ENCODE data around the gene PHACTR4.
"Not testable (repeated sequence)": the region's sequence is repeated elsewhere in the genome, so short reads cannot be mapped to it uniquely, and the experiment has no call there.

DNA sequence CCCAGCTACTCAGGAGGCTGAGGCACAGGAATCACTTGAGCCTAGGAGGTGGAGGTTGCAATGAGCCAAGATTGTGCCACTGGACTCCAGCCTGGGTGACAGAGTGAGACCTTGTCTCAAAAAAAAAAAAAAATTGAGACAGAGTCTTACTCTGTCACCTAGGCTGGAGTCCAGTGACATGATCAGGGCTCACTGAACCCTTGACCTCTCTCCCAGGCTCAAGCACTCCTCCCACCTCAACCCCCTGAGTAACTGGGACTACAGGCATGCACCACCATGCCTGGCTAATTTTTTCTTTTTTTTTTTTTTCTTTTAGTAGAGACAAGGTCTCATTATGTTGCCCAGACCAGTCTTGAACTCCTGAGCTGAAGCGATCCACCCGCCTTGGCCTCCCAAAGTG, 6.7 kb downstream of the PHACTR4 start:
- TF ChIP-seq, protein P1, sequence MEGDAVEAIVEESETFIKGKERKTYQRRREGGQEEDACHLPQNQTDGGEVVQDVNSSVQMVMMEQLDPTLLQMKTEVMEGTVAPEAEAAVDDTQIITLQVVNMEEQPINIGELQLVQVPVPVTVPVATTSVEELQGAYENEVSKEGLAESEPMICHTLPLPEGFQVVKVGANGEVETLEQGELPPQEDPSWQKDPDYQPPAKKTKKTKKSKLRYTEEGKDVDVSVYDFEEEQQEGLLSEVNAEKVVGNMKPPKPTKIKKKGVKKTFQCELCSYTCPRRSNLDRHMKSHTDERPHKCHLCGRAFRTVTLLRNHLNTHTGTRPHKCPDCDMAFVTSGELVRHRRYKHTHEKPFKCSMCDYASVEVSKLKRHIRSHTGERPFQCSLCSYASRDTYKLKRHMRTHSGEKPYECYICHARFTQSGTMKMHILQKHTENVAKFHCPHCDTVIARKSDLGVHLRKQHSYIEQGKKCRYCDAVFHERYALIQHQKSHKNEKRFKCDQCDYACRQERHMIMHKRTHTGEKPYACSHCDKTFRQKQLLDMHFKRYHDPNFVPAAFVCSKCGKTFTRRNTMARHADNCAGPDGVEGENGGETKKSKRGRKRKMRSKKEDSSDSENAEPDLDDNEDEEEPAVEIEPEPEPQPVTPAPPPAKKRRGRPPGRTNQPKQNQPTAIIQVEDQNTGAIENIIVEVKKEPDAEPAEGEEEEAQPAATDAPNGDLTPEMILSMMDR (IDR thresholded peaks at IDR 0.05): not testable (repeated sequence)
- not testable (repeated sequence) for TF ChIP-seq JUN, SMAD4 (CRISPR knock-in tag; IDR thresholded peaks at IDR 0.05)
- TF ChIP-seq, protein P2, sequence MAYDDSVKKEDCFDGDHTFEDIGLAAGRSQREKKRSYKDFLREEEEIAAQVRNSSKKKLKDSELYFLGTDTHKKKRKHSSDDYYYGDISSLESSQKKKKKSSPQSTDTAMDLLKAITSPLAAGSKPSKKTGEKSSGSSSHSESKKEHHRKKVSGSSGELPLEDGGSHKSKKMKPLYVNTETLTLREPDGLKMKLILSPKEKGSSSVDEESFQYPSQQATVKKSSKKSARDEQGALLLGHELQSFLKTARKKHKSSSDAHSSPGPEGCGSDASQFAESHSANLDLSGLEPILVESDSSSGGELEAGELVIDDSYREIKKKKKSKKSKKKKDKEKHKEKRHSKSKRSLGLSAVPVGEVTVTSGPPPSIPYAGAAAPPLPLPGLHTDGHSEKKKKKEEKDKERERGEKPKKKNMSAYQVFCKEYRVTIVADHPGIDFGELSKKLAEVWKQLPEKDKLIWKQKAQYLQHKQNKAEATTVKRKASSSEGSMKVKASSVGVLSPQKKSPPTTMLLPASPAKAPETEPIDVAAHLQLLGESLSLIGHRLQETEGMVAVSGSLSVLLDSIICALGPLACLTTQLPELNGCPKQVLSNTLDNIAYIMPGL (CRISPR knock-in tag; IDR thresholded peaks at IDR 0.05): not testable (repeated sequence)
- TF ChIP-seq, protein P3, sequence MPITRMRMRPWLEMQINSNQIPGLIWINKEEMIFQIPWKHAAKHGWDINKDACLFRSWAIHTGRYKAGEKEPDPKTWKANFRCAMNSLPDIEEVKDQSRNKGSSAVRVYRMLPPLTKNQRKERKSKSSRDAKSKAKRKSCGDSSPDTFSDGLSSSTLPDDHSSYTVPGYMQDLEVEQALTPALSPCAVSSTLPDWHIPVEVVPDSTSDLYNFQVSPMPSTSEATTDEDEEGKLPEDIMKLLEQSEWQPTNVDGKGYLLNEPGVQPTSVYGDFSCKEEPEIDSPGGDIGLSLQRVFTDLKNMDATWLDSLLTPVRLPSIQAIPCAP (CRISPR knock-in tag; IDR thresholded peaks at IDR 0.05): not testable (repeated sequence)
- TF ChIP-seq, protein P4, sequence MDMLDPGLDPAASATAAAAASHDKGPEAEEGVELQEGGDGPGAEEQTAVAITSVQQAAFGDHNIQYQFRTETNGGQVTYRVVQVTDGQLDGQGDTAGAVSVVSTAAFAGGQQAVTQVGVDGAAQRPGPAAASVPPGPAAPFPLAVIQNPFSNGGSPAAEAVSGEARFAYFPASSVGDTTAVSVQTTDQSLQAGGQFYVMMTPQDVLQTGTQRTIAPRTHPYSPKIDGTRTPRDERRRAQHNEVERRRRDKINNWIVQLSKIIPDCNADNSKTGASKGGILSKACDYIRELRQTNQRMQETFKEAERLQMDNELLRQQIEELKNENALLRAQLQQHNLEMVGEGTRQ (CRISPR knock-in tag; IDR thresholded peaks at IDR 0.05): not testable (repeated sequence)
